ENCODE measurements around the gene ADCY9.

DNA sequence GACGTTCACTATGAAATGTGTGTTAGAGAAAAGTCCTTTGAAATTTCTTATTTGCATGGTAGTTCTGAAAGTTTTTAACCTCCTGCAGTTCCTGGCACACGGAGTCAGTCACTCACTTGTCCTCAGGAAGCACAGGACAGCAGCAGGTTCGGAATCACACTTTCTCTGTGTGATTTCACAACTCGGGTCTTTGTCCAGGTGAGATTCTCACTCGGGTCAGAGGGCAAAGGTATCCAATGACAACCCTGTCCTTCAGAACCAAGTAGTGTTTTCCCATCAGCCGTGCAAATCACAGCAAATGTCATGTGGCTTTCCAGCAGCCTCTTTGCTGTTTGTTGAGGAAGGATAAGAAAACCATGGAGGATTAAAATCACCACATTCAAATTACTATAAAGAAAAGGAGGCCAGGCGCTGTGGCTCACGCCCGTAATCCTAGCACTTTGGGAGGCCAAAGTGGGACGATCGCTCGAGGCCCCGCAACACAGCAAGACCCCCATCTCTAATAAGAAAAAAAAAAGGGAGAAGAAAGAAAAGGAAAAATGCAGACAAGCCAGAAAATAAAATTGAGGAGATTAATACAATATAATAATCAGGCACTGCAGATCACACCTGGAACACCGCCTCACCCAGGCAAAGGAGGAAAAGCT lies 22.0 kb downstream of the ADCY9 start:
- TF ChIP-seq, protein P1, sequence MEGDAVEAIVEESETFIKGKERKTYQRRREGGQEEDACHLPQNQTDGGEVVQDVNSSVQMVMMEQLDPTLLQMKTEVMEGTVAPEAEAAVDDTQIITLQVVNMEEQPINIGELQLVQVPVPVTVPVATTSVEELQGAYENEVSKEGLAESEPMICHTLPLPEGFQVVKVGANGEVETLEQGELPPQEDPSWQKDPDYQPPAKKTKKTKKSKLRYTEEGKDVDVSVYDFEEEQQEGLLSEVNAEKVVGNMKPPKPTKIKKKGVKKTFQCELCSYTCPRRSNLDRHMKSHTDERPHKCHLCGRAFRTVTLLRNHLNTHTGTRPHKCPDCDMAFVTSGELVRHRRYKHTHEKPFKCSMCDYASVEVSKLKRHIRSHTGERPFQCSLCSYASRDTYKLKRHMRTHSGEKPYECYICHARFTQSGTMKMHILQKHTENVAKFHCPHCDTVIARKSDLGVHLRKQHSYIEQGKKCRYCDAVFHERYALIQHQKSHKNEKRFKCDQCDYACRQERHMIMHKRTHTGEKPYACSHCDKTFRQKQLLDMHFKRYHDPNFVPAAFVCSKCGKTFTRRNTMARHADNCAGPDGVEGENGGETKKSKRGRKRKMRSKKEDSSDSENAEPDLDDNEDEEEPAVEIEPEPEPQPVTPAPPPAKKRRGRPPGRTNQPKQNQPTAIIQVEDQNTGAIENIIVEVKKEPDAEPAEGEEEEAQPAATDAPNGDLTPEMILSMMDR (IDR thresholded peaks at IDR 0.05; ENCODE audit: low read depth, low read length, poor library complexity, severe bottlenecking), result no peak
- TF ChIP-seq EZH2phosphoT487 (IDR thresholded peaks at IDR 0.05; ENCODE audit: borderline replicate concordance, low read length), result no peak

Measured in DOHH2 (cell line).